IPS DF 6.9 (cell line): ENCODE data around the gene RFX6.

Experiments
- DNase-seq: peaks from one replicate; pipeline ENCODE4 v3.0.0-alpha.2; 2013; ENCODE audit warnings: low read depth, low spot score
- H3K27ac ChIP-seq: one replicate; pipeline ENCODE4 v1.5.1; 2013; ENCODE audit warnings: low read length, control low read depth
- H3K27me3 ChIP-seq: 2 replicates; pipeline ENCODE4 v1.6.1; 2013; ENCODE audit warnings: mild to moderate bottlenecking, low read length; ENCODE audit not compliant: control insufficient read depth, insufficient read depth
- H3K36me3 ChIP-seq: 2 replicates; pipeline ENCODE4 v1.6.1; 2013; ENCODE audit warnings: low read length; ENCODE audit not compliant: control insufficient read depth, insufficient read depth
- H3K4me1 ChIP-seq: 2 replicates; pipeline ENCODE4 v1.6.1; 2013; ENCODE audit warnings: low read length; ENCODE audit not compliant: control insufficient read depth, insufficient read depth
- H3K4me3 ChIP-seq: 2 replicates; pipeline ENCODE4 v1.5.1; 2013; ENCODE audit warnings: mild to moderate bottlenecking, low read length
- H3K9me3 ChIP-seq: 2 replicates; pipeline ENCODE4 v1.6.1; 2013; ENCODE audit warnings: low read length, inconsistent platforms; ENCODE audit not compliant: control insufficient read depth, insufficient read depth
- WGBS: extraction: QIAGEN DNeasy Blood & Tissue Kit; methylation state at CpG from one replicate; pipeline ENCODE4 v1.1.7; 2013; ENCODE audit warnings: mixed read lengths, missing lambda C conversion rate; ENCODE audit not compliant: insufficient read length, insufficient coverage; 5-methylcytosine and 5-hydroxymethylcytosine counted together

The RFX6 gene

GRCh38 chr6:116941727-116942126 is 64.7 kb downstream of the RFX6 start:
- DNase-seq: no peak
- no peaks in the 10 kb centered on the region for H3K36me3 ChIP-seq
- no peak overlapping the region for H3K4me3 ChIP-seq
- H3K4me1 ChIP-seq: no peaks in the 10 kb centered on the region
- H3K27me3 ChIP-seq: no peaks in the 10 kb centered on the region
- WGBS: no CpG with 5 or more reads among the region's 4 CpGs
- H3K9me3 ChIP-seq: no peaks in the 10 kb centered on the region
- no peak overlapping the region for H3K27ac ChIP-seq

DNA sequence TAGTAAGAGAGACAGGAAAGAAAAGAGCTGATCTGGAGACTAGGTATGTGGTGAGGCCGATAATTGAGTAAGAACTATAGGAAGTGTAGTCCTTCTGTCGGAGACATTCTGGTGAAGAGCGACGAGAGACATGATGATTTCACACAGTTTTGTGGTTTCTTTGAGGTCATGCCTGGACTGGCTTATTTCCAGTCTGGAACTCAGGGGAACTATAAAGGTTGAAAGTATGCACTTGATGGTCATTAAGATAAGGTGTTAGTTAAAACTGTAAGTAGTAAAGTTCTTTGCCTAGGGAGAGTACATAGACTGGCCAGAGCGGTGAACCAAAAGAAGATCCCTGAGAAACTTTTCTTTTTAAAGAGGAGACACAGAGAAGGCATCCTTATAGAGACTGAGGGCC is 68.8 kb downstream of the RFX6 start:
- Histone ChIP-seq H3K36me3 (no peaks in the 10 kb centered on the region), H3K4me3 (no peak overlapping the region), H3K27ac (no peak overlapping the region), H3K4me1 (no peaks in the 10 kb centered on the region), H3K27me3 (no peaks in the 10 kb centered on the region), H3K9me3 (no peaks in the 10 kb centered on the region)
- no CpG with 5 or more reads among the region's 5 CpGs for WGBS
- no peak for DNase-seq

GRCh38 chr6:116948533-116949304 is 71.7 kb downstream of the RFX6 start:
- H3K27ac ChIP-seq: no peak overlapping the region
- no peak for DNase-seq

GRCh38 chr6:116949964-116950363 is 72.9 kb downstream of the RFX6 start:
- Histone ChIP-seq H3K4me1 (no peaks in the 10 kb centered on the region), H3K36me3 (no peaks in the 10 kb centered on the region), H3K27me3 (no peaks in the 10 kb centered on the region), H3K9me3 (no peaks in the 10 kb centered on the region), H3K4me3 (no peak overlapping the region), H3K27ac (no peak overlapping the region)
- DNase-seq: no peak
- no CpG with 5 or more reads among the region's 2 CpGs for WGBS

More at GRCh38 chr6:116948533-116949304, 71.7 kb downstream of the RFX6 start:
- Histone ChIP-seq H3K27me3 (no peaks in the 10 kb centered on the region), H3K4me1 (no peaks in the 10 kb centered on the region), H3K4me3 (no peak overlapping the region), H3K36me3 (no peaks in the 10 kb centered on the region), H3K9me3 (no peaks in the 10 kb centered on the region)
- WGBS: no CpG with 5 or more reads among the region's 1 CpG

DNA sequence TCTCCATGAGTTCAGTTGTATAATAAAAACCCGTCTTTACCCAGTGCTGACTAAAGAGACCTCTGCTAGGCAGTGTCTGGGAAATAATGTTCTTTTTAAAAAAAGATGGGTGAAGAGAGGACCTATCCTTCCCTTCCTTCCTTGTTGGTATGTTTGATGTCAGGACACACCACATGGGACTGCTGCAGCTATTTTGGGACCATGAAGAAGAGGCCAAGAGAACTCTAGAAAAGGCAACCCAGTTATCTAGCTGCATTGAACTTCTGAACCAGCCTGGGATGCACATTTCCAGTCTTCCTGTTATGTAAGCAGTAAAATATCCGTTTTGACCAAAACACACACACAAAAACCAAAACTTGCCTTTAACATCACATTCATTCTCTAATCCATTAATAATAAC is 77.3 kb downstream of the RFX6 start:
- 88% methylated on average over 1 of the region's 2 CpGs for WGBS
- Histone ChIP-seq H3K4me3 (no peak overlapping the region), H3K9me3 (no peaks in the 10 kb centered on the region), H3K27ac (no peak overlapping the region), H3K4me1 (no peaks in the 10 kb centered on the region), H3K27me3 (no peaks in the 10 kb centered on the region), H3K36me3 (no peaks in the 10 kb centered on the region)
- DNase-seq: no peak

GRCh38 chr6:116954938-116955337 is 77.9 kb downstream of the RFX6 start:
- no peaks in the 10 kb centered on the region for H3K4me1 ChIP-seq
- DNase-seq: no peak
- WGBS: no CpG with 5 or more reads among the region's 7 CpGs
- no peaks in the 10 kb centered on the region for H3K36me3 ChIP-seq
- H3K9me3 ChIP-seq: no peaks in the 10 kb centered on the region
- no peak overlapping the region for H3K4me3 ChIP-seq
- no peak overlapping the region for H3K27ac ChIP-seq
- H3K27me3 ChIP-seq: no peaks in the 10 kb centered on the region

- Histone ChIP-seq H3K27ac (no peak overlapping the region), H3K9me3 (no peaks in the 10 kb centered on the region), H3K4me1 (no peaks in the 10 kb centered on the region), H3K36me3 (no peaks in the 10 kb centered on the region), H3K4me3 (no peak overlapping the region), H3K27me3 (no peaks in the 10 kb centered on the region)
- WGBS: no CpG with 5 or more reads among the region's 7 CpGs
- DNase-seq: no peak
These were observed 78.7 kb downstream of the RFX6 start for GRCh38 chr6:116955773-116956172.

DNA sequence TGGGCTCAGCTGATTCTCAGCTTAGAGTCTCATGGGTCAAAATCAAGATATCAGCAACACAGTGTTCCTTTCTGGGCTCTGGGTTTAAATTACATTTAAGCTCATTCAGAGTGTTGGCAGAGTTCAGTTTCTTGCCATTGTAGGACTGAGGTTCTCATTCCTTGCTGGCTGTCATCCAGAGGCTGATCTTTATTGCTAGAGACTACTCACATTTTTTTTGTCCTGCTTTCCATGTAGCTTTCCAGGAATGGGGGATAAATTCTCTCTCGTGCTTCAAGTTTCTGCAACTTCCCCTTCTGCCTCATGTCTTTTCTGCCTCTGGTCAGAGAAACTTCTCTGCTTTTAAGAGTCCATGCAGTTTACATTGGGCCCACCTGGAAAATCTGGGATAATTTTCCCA is 86.9 kb downstream of the RFX6 start:
- H3K4me1 ChIP-seq: no peaks in the 10 kb centered on the region
- no peak for DNase-seq
- WGBS: no CpG with 5 or more reads among the region's 1 CpG
- no peak overlapping the region for H3K4me3 ChIP-seq
- H3K27ac ChIP-seq: no peak overlapping the region
- no peaks in the 10 kb centered on the region for H3K36me3 ChIP-seq
- no peaks in the 10 kb centered on the region for H3K27me3 ChIP-seq
- H3K9me3 ChIP-seq: no peaks in the 10 kb centered on the region

- no CpG with 5 or more reads among the region's 6 CpGs for WGBS
These were observed 89.9 kb downstream of the RFX6 start for GRCh38 chr6:116966675-116967576.

GRCh38 chr6:116969211-116969863 is 92.3 kb downstream of the RFX6 start:
- WGBS: no CpG with 5 or more reads among the region's 5 CpGs
- Histone ChIP-seq H3K4me3 (no peak overlapping the region), H3K36me3 (no peaks in the 10 kb centered on the region), H3K27ac (no peak overlapping the region), H3K4me1 (no peaks in the 10 kb centered on the region), H3K27me3 (no peaks in the 10 kb centered on the region), H3K9me3 (no peaks in the 10 kb centered on the region)
- DNase-seq: peak; percentile 20

More at GRCh38 chr6:116966675-116967576, 89.9 kb downstream of the RFX6 start:
- H3K36me3 ChIP-seq: no peaks in the 10 kb centered on the region
- H3K27ac ChIP-seq: no peak overlapping the region
- no peak overlapping the region for H3K4me3 ChIP-seq
- H3K9me3 ChIP-seq: no peaks in the 10 kb centered on the region
- no peaks in the 10 kb centered on the region for H3K4me1 ChIP-seq
- H3K27me3 ChIP-seq: no peaks in the 10 kb centered on the region
- DNase-seq: no peak
